ENCODE data around the gene NLRP1.
"Not testable (repeated sequence)": the region's sequence is repeated elsewhere in the genome, so short reads cannot be mapped to it uniquely, and the experiment has no call there.

Gene NLRP1

GRCh38 chr17:5585836-5586521 is 1.7 kb upstream of the NLRP1 start:
- peak; percentile 17 for DNase-seq

DNA sequence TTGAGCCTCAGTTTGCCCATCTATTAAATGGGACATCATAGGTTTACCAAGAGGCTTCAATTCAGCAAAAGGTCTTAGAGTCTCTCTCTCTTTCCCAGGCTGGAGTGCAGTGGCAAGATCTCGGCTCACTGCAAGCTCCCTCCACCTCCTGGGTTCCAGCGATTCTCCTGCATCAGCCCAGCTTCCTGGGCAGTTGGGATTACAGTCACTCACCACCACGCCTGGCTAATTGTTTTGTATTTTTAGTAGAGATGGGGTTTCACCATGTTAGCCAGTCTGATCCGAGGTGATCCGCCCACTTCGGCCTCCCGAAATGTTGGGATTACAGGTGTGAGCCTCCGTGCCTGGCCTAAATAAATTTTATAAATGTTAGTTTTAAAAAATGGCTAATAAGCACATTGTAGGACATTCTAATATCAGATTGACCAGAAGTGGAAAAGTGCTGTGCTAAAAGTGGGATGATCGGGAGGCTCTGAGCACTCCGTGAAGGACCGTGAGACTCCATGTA is 1.0 kb upstream of the NLRP1 start:
- no peak for DNase-seq

DNA sequence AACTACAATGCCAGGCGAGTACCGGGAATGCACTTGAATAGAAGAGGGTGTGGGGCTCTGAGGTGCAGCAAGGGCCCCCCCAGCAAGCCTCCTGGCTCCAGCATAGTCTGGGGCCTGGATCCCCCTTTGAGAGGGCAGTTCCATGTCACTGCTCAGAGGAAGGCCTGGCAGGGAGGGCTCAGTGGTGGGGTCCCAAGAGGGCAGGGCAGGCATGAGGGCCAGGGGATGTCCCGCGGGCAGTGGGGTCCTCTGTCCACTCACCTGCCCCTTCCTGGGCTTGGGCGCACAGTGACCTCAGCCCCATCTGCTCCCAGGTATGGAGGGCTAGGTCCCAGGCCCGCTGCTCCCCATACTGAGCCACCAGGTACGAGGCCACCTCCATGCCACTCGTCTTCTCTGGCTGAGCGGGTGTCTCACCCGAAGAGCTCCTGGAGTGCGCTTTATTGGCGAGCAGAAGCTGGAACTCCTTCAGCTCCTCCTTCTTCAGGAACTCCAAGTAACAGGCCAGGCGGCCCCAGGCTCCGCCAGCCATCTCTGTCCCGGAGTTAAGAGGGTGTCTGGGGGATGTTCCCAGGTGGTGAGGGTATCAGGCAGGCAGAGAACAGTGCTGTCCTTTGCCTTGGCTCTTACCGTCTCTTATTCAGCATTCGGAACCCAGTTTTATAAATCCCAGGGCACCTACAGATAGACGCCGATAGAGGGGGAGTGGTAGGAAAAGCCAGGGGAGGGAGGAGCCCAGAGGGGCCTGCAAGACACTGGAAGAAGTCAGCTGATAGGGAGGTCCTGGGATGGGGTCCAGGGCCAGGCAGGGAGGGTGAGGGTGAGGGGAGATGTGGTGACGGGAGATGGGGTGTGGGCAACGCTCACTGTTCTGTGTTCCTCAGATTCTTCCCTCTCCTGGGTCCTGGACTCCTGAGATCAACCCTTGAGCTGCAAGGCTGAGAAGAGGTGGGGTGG is 605 bp downstream of the NLRP1 start:
- peak; percentile 19 for DNase-seq

- no peak for DNase-seq
These were observed 1.8 kb downstream of the NLRP1 start for GRCh38 chr17:5582209-5583185.

DNA sequence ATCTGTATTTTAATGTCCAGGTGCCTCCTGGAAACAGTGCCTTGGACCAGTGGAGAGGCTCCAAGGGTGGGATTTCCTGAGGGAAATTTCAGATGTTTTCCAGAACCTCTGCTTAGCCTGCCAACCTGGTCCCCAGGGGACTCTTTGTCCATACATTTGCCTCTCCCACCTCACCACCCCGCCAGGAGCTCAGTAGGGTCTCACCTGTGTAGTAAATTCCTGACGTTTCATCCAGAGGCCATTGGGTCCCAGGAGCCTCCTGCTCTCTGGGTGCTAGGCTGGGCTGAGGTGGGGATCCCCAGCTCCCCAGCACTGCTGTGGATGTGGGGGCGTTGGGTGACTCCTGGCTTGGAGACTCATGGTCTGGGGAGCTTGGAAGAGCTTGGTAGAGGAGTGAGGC is 2.7 kb downstream of the NLRP1 start:
- DNase-seq = no peak

GRCh38 chr17:5580969-5581368 is 3.3 kb downstream of the NLRP1 start:
- DNase-seq = no peak

DNA sequence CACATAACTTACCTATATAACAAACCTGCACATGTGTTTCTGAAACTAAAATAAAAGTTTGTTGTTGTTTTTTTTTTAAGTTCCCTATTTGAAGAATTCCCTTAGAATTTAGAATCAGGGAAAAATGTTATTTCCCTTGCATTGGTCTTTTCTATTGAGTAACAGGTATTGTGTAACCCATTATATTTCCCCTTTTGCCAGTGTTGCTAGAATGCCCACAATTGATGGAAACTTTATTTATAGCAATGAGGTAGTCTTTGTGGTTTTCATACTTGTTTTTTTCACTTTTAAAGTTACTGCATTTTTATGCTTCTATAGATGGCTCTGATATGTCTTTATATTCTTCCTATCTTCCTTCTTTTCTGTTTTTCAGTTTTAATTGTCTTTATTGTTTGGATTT is 3.9 kb downstream of the NLRP1 start:
- no peak for DNase-seq

DNA sequence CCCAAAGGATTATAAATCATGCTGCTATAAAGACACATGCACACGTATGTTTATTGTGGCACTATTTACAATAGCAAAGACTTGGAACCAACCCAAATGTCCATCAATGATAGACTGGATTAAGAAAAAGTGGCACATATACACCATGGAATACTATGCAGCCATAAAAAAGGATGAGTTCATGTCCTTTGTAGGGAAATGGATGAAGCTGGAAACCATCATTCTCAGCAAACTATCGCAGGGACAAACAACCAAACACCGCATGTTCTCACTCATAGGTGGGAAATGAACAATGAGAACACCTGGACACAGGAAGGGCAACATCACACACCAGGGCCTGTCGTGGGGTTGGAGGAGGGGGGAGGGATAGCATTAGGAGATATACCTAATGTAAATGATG is 5.5 kb downstream of the NLRP1 start:
- DNase-seq = not testable (repeated sequence)

DNA sequence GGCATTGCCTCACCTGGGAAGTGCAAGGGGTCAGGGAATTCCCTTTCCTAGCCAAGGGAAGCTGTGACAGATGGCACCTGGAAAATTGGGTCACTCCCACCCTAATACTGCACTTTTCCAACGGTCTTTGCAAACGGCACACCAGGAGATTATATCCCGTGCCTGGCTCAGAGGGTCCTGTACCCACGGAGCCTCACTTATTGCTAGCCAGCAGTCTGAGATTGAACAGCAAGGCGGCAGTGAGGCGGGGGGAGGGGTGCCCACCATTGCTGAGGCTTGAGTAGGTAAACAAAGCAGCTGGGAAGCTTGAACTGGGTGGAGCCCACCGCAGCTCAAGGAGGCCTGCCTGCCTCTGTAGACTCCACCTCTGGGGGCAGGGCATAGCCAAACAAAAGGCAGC is 11.3 kb downstream of the NLRP1 start:
- DNase-seq = not testable (repeated sequence)

GRCh38 chr17:5571281-5571680 is 13.0 kb downstream of the NLRP1 start:
- DNase-seq = no peak

DNA sequence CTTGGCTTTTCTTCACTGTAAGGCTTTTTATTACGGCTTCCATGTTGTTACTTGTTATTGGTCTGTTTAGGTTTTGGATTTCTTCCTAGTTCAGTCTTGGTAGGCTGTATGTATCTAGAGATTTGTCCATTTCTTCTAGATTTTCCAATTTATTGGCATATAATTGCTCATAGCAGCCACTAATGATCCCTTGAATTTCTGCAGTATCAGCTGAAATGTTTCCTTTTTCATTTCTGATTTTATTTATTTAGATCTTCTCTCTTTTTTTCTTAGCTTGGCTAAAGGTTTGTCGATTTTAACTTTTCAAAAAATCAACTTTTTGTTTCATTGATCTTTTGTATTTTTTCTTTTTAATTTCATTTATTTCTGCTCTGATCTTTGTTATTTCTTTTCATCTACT is 18.5 kb downstream of the NLRP1 start:
- DNase-seq = no peak

- DNase-seq = no peak
These were observed 20.9 kb downstream of the NLRP1 start for GRCh38 chr17:5563456-5563855.

DNA sequence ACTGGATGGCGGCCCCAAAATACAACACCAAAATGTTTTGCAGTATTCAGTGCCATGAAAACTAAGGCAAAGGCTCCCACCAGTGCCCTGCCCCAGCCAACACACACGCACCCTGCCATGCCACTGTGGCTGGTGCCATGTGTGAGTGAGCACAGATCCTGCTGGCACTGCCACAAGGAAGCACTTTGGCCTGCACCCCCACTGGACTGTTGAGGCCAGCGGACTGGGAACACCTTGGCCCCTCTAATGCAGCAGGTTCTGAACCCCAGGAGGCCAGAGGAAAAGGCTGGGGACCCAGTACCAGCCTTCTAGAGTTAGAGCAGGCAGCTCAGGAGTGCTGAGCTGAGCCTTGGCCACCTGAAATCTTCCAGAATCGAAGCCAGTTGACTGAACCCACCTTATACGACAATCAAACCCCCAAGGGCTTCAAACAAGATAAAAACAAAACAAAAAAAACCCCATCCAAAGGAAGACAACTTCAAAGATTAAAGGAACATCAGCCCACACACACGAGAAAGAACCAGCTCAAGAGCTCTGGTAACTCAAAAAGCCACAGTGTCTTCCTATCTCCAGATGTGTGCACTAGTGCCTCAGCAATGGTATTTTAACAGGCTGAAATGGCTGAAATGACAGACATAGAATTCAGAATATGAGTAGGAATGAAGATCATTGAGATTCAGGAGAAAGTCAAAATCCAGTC is 21.5 kb downstream of the NLRP1 start:
- DNase-seq = no peak

- DNase-seq = no peak
These were observed 22.4 kb downstream of the NLRP1 start for GRCh38 chr17:5561736-5562571.

- DNase-seq = no peak
These were observed 23.8 kb downstream of the NLRP1 start for GRCh38 chr17:5560361-5560988.

DNA sequence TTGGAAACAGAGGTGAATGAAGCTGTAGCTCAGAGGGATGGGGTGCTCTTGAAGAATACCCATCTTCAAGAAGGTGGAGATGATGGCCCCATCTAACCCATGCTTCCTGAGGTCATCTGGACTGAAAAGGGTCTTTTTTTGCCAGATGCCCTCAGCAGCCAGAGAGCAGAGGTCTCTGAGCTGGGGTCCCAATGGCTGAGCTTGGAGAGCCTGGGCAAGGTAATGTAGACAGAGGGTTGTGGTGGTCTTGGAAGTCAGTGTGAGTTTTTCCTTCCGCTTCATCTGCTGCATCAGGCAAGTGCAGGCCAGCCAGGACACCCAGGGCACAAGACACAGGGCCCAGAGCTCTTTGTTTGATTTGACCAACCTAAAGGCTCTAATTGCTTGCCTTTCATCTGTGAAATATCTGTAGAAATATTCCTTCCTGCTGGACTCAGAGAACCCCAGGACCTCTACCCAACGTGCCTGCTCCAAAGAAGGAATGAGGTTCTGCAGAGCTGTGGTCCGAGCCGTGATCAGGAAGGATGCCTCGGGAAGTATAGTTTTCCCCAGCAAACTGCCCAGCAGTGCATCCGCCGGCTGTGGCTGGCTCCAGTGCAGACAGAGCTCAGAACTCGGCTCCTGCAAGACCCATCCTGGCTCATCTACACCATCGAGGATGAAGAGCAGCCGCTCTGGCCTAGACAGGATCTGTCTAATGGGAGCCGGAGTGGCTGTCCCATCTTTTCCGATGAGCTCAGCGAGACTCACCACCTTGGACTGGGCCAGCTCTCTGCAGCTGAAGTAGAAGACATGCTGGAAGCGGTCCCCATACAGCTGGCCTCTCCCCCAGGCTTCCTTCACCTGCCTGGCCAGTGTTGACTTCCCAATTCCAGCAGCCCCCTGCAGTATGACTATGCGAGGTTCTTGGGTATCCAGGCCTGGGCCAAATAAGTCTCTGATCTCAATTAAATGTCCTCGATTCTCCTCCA is 25.2 kb downstream of the NLRP1 start:
- DNase-seq = no peak

GRCh38 chr17:5557990-5558389 is 26.3 kb downstream of the NLRP1 start:
- DNase-seq = no peak

DNA sequence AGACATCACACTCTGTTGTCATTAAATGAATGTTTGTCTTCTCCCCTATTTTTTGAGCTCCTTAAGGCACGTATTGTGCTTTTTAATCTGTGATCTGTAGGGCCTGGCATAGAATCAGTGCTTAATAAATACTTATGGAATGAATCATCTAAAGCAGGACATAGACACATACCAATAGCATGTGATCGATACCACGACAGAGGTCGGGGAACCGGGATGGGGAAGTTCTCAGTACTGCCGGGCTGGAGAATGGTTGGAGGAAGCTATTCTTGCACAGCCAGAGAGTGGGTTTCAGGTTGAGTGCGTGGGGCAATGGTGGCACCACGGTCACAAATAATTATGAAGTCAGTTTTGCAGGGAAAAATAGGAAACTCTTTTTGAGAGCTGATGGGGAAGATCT is 26.8 kb downstream of the NLRP1 start:
- DNase-seq = no peak

- DNase-seq = no peak
These were observed 29.1 kb downstream of the NLRP1 start for GRCh38 chr17:5555254-5555653.

Measured in stimulated activated naive CD4-positive, alpha-beta T cell treated with Interleukin-2 at 50 U/mL for 16 hours (primary cell).